NB4 (cell line): ENCODE results near the gene EPHB1.

ENCODE experiments used
- DNase-seq: peaks from one replicate; pipeline ENCODE4 v3.0.0; 2010; ENCODE audit warnings: low read depth
- H3K4me3 ChIP-seq: one replicate; pipeline ENCODE4 v1.5.1; 2011; ENCODE audit warnings: mild to moderate bottlenecking, low read depth, low read length, moderate library complexity
- CTCF ChIP-seq: IDR thresholded peaks from one replicate; pipeline ENCODE4 v1.5.1; 2012; ENCODE audit warnings: low read depth, low read length
- MAX ChIP-seq: IDR thresholded peaks from 2 replicates; pipeline ENCODE4 v1.6.1; 2011; ENCODE audit warnings: low read depth, low read length
- MYC ChIP-seq: IDR thresholded peaks from 2 replicates; pipeline ENCODE4 v1.6.1; 2011; ENCODE audit warnings: low read depth, low read length
- POLR2A ChIP-seq: IDR thresholded peaks from 2 replicates; pipeline ENCODE4 v1.6.1; 2011; ENCODE audit warnings: mild to moderate bottlenecking; ENCODE audit not compliant: insufficient read length; ENCODE audit errors: extremely low read depth

Gene EPHB1

GRCh38 chr3:134949150-134949549 is 154.1 kb downstream of the EPHB1 start:
- no peak for DNase-seq

GRCh38 chr3:134952371-134952770 is 157.3 kb downstream of the EPHB1 start:
- no peak for DNase-seq
- TF ChIP-seq MAX (no peak), MYC (no peak)
- H3K4me3 ChIP-seq = no peak overlapping the region

More at GRCh38 chr3:134949150-134949549, 154.1 kb downstream of the EPHB1 start:
- TF ChIP-seq MYC (no peak), MAX (no peak)
- no peak overlapping the region for H3K4me3 ChIP-seq

GRCh38 chr3:134955874-134956273 is 160.8 kb downstream of the EPHB1 start:
- H3K4me3 ChIP-seq = no peak overlapping the region
- no peak for DNase-seq
- no peak for TF ChIP-seq MYC
- no peak for TF ChIP-seq CTCF
- TF ChIP-seq POLR2A = no peak
- no peak for TF ChIP-seq MAX

- DNase-seq = no peak
- TF ChIP-seq MYC (no peak), CTCF (no peak), POLR2A (no peak)
- no peak overlapping the region for H3K4me3 ChIP-seq
These were observed 161.3 kb downstream of the EPHB1 start for GRCh38 chr3:134956395-134956794.

GRCh38 chr3:134956844-134957243 is 161.8 kb downstream of the EPHB1 start:
- no peak for DNase-seq
- H3K4me3 ChIP-seq = no peak overlapping the region
- TF ChIP-seq POLR2A (no peak), MYC (no peak), MAX (no peak), CTCF (no peak)

- no peak for TF ChIP-seq POLR2A
- TF ChIP-seq CTCF = no peak
- TF ChIP-seq MYC = no peak
- TF ChIP-seq MAX = no peak
- DNase-seq = no peak
These were observed 164.5 kb downstream of the EPHB1 start for GRCh38 chr3:134959516-134959915.

GRCh38 chr3:134964226-134964625 is 169.2 kb downstream of the EPHB1 start:
- DNase-seq = no peak
- no peak overlapping the region for H3K4me3 ChIP-seq
- no peak for TF ChIP-seq MYC
- TF ChIP-seq CTCF = no peak
- TF ChIP-seq POLR2A = no peak
- no peak for TF ChIP-seq MAX

More at GRCh38 chr3:134959516-134959915, 164.5 kb downstream of the EPHB1 start:
- no peak overlapping the region for H3K4me3 ChIP-seq
